Measurements from ENCODE around the gene TRAPPC10. TPM values are rescaled to one million over a fixed set of nuclear protein-coding genes. Genes with fewer than 3 reads are reported as not detected.

The TRAPPC10 gene
- total RNA-seq, 1 donor from 2014 or later = 48.4 TPM

DNA sequence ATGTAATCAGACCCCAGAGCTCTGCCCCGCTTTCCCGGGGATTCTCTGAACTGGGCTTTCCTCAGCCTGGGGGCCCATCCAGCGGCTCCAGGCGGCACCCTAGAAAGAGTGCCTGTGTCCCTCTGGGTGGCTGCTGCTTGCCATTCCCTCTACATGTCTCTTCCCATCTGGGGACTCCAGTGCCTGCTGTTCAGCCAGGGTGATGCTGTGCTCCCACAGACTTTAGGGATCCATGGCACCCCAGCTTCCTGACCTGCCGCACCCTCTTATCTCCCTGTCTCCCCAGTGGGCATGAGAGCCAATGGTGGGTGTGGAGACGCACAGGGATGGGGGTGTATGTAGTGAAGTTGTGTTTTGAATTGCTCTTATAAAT is 16.2 kb downstream of the TRAPPC10 start:
- no peak for DNase-seq
- Mint-ChIP-seq H3K27me3 (ENCODE audit: unreplicated experiment) (peaks cover 2% of the 10 kb centered on the region), H3K36me3 (ENCODE audit: unreplicated experiment) (no peaks in the 10 kb centered on the region), H3K4me1 (ENCODE audit: low read depth, unreplicated experiment) (peaks cover 38% of the 10 kb centered on the region), H3K9me3 (ENCODE audit: unreplicated experiment) (peaks cover 3% of the 10 kb centered on the region), H3K4me3 (ENCODE audit: unreplicated experiment) (no peak overlapping the region), H3K27ac (ENCODE audit: unreplicated experiment) (no peak overlapping the region)
- TF ChIP-seq, protein P1, sequence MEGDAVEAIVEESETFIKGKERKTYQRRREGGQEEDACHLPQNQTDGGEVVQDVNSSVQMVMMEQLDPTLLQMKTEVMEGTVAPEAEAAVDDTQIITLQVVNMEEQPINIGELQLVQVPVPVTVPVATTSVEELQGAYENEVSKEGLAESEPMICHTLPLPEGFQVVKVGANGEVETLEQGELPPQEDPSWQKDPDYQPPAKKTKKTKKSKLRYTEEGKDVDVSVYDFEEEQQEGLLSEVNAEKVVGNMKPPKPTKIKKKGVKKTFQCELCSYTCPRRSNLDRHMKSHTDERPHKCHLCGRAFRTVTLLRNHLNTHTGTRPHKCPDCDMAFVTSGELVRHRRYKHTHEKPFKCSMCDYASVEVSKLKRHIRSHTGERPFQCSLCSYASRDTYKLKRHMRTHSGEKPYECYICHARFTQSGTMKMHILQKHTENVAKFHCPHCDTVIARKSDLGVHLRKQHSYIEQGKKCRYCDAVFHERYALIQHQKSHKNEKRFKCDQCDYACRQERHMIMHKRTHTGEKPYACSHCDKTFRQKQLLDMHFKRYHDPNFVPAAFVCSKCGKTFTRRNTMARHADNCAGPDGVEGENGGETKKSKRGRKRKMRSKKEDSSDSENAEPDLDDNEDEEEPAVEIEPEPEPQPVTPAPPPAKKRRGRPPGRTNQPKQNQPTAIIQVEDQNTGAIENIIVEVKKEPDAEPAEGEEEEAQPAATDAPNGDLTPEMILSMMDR (IDR thresholded peaks at IDR 0.05; ENCODE audit: partially characterized antibody, unreplicated experiment) = no peak

DNA sequence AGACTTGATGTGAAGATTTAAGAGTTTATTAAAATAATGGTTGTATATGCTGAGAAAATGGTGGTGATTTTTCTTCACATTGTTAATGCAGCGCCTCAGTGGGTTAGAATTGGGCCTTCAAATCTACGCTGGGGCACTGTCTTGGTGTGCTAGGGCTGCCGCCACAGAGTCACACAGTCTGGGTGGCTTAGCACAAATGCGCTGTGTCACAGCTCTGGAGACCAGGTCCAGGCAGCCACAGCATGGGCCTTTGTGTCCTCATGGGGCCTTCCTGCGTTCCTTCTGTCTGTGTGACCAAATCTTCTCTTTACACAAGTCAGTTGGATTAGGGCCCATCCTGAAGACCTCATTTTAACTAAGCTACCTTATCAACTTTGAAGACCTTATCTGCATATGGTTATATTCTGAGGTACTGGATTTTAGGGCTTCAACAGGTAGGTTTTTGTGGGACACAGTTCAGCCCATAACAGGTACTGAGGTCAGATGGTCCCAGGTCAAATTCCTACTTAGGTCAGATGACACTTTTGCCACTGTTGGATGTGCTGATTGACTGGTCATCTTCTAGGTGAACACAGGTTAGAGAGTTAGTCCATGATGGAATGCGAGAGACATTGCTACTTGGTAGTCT is 17.5 kb downstream of the TRAPPC10 start:
- Mint-ChIP-seq H3K4me3 (ENCODE audit: unreplicated experiment) (peak overlapping the region; percentile 16), H3K27ac (ENCODE audit: unreplicated experiment) (no peak overlapping the region), H3K27me3 (ENCODE audit: unreplicated experiment) (peaks cover 4% of the 10 kb centered on the region), H3K4me1 (ENCODE audit: low read depth, unreplicated experiment) (peaks cover 38% of the 10 kb centered on the region), H3K36me3 (ENCODE audit: unreplicated experiment) (peaks cover 4% of the 10 kb centered on the region), H3K9me3 (ENCODE audit: unreplicated experiment) (peaks cover 3% of the 10 kb centered on the region)
- no peak for DNase-seq
- TF ChIP-seq, protein P1 (IDR thresholded peaks at IDR 0.05; ENCODE audit: partially characterized antibody, unreplicated experiment) = no peak

DNA sequence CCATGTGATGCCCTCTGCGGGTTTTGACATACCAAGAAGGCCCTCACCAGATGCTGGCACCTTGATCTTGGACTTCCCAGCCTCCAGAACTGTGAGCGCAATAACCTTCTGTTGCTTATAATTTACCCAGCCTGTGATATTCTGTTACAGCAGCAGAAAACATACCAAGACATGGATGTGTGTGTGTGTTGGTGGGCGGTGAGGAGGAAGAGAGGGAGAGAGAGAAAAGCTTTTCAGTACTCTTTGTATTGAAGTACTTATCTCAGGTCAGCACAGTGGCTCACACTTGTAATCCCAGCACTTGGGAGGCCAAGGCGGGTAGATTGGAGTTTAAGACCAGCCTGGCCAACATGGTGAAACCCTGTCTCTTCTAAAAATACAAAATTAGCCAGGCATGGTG is 23.1 kb downstream of the TRAPPC10 start:
- Mint-ChIP-seq H3K9me3 (ENCODE audit: unreplicated experiment) (no peaks in the 10 kb centered on the region), H3K27ac (ENCODE audit: unreplicated experiment) (no peak overlapping the region), H3K36me3 (ENCODE audit: unreplicated experiment) (peaks cover 4% of the 10 kb centered on the region), H3K4me3 (ENCODE audit: unreplicated experiment) (no peak overlapping the region), H3K4me1 (ENCODE audit: low read depth, unreplicated experiment) (peaks cover 4% of the 10 kb centered on the region), H3K27me3 (ENCODE audit: unreplicated experiment) (peaks cover 4% of the 10 kb centered on the region)
- TF ChIP-seq, protein P1 (IDR thresholded peaks at IDR 0.05; ENCODE audit: partially characterized antibody, unreplicated experiment) = no peak
- no peak for DNase-seq

DNA sequence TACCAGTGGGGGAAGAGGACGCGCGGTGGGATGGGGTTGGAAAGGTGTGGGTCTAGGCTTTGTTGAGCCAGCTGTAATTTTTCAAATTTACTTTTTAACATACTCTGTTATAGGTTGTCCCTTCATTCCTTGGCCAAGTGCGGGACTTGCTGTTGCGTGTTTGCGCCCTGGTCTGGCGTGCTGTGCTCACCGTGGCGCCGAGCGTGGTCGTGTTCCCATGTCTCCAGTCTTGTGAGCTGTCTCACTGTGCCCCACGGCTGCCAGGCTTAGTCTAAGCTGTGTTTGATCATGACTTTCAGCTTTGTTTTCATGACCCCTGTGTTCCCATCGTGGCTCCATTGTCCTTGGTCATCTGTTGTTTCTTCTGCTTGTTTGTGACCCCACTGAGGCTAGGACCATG is 26.0 kb downstream of the TRAPPC10 start:
- no peak for DNase-seq
- H3K27ac Mint-ChIP-seq (ENCODE audit: unreplicated experiment) = no peak overlapping the region
- H3K36me3 Mint-ChIP-seq (ENCODE audit: unreplicated experiment) = peaks cover 4% of the 10 kb centered on the region
- TF ChIP-seq, protein P1 (IDR thresholded peaks at IDR 0.05; ENCODE audit: partially characterized antibody, unreplicated experiment) = no peak
- no peak overlapping the region for H3K4me3 Mint-ChIP-seq (ENCODE audit: unreplicated experiment)
- no peaks in the 10 kb centered on the region for H3K9me3 Mint-ChIP-seq (ENCODE audit: unreplicated experiment)
- peaks cover 4% of the 10 kb centered on the region for H3K27me3 Mint-ChIP-seq (ENCODE audit: unreplicated experiment)
- peaks cover 4% of the 10 kb centered on the region for H3K4me1 Mint-ChIP-seq (ENCODE audit: low read depth, unreplicated experiment)

- H3K36me3 Mint-ChIP-seq (ENCODE audit: unreplicated experiment) = no peaks in the 10 kb centered on the region
- H3K4me1 Mint-ChIP-seq (ENCODE audit: low read depth, unreplicated experiment) = peaks cover 9% of the 10 kb centered on the region
- H3K27me3 Mint-ChIP-seq (ENCODE audit: unreplicated experiment) = peaks cover 2% of the 10 kb centered on the region
- no peak overlapping the region for H3K4me3 Mint-ChIP-seq (ENCODE audit: unreplicated experiment)
- H3K9me3 Mint-ChIP-seq (ENCODE audit: unreplicated experiment) = peaks cover 2% of the 10 kb centered on the region
- DNase-seq = no peak
- TF ChIP-seq, protein P1 (IDR thresholded peaks at IDR 0.05; ENCODE audit: partially characterized antibody, unreplicated experiment) = no peak
- H3K27ac Mint-ChIP-seq (ENCODE audit: unreplicated experiment) = no peak overlapping the region
Observed at GRCh38 chr21:44039828-44040227, 27.7 kb downstream of the TRAPPC10 start.
